ENCODE results near the gene PTMA. TPM values are rescaled to one million over a fixed set of nuclear protein-coding genes. Genes with fewer than 3 reads are reported as not detected.

PTMA gene
- total RNA-seq, 2 experiments from 2014 or later: 1,546 to 1,586 TPM

DNA sequence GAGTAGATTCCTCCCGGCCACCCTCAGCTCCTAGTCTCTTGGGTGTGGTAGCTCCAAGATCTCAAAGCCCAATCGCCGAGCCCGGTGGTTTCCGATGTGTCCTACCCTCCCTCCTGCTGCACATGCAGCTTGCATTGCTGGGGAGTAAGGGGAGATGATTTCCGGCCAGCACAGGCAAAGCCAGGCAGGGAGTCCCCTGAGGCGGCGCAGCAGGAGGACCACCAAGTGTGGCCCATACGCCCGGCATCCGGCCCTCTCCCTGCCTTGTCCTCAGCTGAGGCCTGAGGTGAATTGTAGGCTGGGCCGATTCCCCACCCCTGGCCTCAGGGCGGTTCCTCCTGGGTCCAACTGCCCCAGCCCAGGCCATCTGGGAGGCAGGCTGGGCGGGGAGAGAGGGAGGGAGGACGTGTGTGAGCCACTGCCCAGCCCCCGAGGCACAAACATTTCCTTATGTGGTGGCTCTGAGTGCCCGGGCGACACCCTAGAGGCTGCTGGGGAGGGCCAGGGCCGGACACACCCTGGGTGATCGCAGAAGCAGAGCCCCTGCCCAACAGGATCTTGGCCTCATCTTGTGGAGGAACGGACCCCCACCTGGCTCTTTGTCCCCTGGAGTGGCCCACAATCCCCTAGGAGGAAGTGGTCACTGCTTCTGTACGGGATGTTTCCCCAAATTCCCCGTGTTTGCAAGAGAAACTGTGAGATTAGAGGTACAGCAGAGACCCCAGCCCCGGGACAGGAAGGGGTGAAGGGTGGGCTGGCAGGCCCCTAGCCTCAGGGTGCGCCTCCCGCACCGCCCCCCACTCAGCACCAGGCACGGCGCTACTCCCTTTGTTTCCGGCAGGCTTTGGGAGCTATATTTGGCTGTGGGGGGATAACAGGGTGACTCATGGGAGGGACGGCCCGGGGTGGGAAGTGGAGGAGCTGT lies 41.9 kb upstream of the PTMA start:
- H3K4me1 Mint-ChIP-seq (ENCODE audit: low read depth): peaks cover 12% of the 10 kb centered on the region
- H3K27me3 ChIP-seq (ENCODE audit: control insufficient read depth in 1 of 2, insufficient read depth in 2 of 2, low read length in 2 of 2): no peaks in the 10 kb centered on the region
- no peaks in the 10 kb centered on the region for H3K9me3 Mint-ChIP-seq
- TF ChIP-seq, protein P1, sequence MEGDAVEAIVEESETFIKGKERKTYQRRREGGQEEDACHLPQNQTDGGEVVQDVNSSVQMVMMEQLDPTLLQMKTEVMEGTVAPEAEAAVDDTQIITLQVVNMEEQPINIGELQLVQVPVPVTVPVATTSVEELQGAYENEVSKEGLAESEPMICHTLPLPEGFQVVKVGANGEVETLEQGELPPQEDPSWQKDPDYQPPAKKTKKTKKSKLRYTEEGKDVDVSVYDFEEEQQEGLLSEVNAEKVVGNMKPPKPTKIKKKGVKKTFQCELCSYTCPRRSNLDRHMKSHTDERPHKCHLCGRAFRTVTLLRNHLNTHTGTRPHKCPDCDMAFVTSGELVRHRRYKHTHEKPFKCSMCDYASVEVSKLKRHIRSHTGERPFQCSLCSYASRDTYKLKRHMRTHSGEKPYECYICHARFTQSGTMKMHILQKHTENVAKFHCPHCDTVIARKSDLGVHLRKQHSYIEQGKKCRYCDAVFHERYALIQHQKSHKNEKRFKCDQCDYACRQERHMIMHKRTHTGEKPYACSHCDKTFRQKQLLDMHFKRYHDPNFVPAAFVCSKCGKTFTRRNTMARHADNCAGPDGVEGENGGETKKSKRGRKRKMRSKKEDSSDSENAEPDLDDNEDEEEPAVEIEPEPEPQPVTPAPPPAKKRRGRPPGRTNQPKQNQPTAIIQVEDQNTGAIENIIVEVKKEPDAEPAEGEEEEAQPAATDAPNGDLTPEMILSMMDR (IDR thresholded peaks at IDR 0.05): no peak
- ChIA-PET POLR2A (interaction anchor here (0.7 to 2.9 kb wide), 5 partner anchors 25 to 54 kb away, joined by 3 to 10 read pairs (median 3); partner anchors contain the start of gene PTMA), CTCF (interaction anchor here (1.7 kb wide), 1 partner anchor 20 kb away, joined by 4 read pairs; no protein-coding TSS in a partner anchor)
- peaks cover 30% of the 10 kb centered on the region for H3K4me1 ChIP-seq (ENCODE audit: insufficient read depth, low read length)
- peak in 3 of 14 experiments; percentile 23 to 66 (median 49) for DNase-seq
- no peak overlapping the region for H3K27ac ChIP-seq (ENCODE audit: low read depth in 1 of 2, low read length in 2 of 2)
- intact Hi-C loops (cut with DNase I, micrococcal nuclease): loop anchor here in 1 of 2 experiments (10.0 kb wide), 1 partner anchor 612 kb away; the partner anchor contains the start of gene PSMD1
- H3K36me3 ChIP-seq (ENCODE audit: insufficient read depth, low read length): no peaks in the 10 kb centered on the region
- no peak for ATAC-seq (ENCODE audit: poor library complexity)
- H3K9me3 ChIP-seq (ENCODE audit: control insufficient read depth in 1 of 2, insufficient read depth in 1 of 2, low read length in 2 of 2): peaks cover 0 to 15% of the 10 kb centered on the region in 2 experiments
- H3K27me3 Mint-ChIP-seq: no peaks in the 10 kb centered on the region
- H3K27ac Mint-ChIP-seq: no peak overlapping the region
- H3K36me3 Mint-ChIP-seq (ENCODE audit: low read depth): no peaks in the 10 kb centered on the region
- peak overlapping the region; percentile 14 for H3K4me3 ChIP-seq (ENCODE audit: low read length)
- H3K4me3 Mint-ChIP-seq: no peak overlapping the region

GRCh38 chr2:231667096-231667427 lies 41.3 kb upstream of the PTMA start:
- DNase-seq: no peak
- TF ChIP-seq, protein P1 (IDR thresholded peaks at IDR 0.05): no peak
- Histone ChIP-seq H3K36me3 (ENCODE audit: insufficient read depth, low read length) (no peaks in the 10 kb centered on the region), H3K27ac (ENCODE audit: low read depth in 1 of 2, low read length in 2 of 2) (no peak overlapping the region), H3K4me3 (ENCODE audit: low read length) (peak overlapping the region; percentile 14), H3K9me3 (ENCODE audit: control insufficient read depth in 1 of 2, insufficient read depth in 1 of 2, low read length in 2 of 2) (peaks cover 0 to 15% of the 10 kb centered on the region in 2 experiments), H3K27me3 (ENCODE audit: control insufficient read depth in 1 of 2, insufficient read depth in 2 of 2, low read length in 2 of 2) (no peaks in the 10 kb centered on the region), H3K4me1 (ENCODE audit: insufficient read depth, low read length) (peaks cover 27% of the 10 kb centered on the region)
- Mint-ChIP-seq H3K27ac (no peak overlapping the region), H3K36me3 (ENCODE audit: low read depth) (no peaks in the 10 kb centered on the region), H3K4me1 (ENCODE audit: low read depth) (peaks cover 6% of the 10 kb centered on the region), H3K4me3 (no peak overlapping the region), H3K27me3 (no peaks in the 10 kb centered on the region), H3K9me3 (no peaks in the 10 kb centered on the region)
- ChIA-PET CTCF (interaction anchor here (1.7 kb wide), 1 partner anchor 20 kb away, joined by 4 read pairs; no protein-coding TSS in a partner anchor), POLR2A (interaction anchor here (0.7 to 2.9 kb wide), 3 partner anchors 41 to 54 kb away, joined by 3 to 10 read pairs (median 3); partner anchors contain the start of gene PTMA)
- ATAC-seq (ENCODE audit: poor library complexity): no peak
- intact Hi-C loops (cut with DNase I, micrococcal nuclease): loop anchor here in 1 of 2 experiments (10.0 kb wide), 1 partner anchor 612 kb away; the partner anchor contains the start of gene PSMD1

DNA sequence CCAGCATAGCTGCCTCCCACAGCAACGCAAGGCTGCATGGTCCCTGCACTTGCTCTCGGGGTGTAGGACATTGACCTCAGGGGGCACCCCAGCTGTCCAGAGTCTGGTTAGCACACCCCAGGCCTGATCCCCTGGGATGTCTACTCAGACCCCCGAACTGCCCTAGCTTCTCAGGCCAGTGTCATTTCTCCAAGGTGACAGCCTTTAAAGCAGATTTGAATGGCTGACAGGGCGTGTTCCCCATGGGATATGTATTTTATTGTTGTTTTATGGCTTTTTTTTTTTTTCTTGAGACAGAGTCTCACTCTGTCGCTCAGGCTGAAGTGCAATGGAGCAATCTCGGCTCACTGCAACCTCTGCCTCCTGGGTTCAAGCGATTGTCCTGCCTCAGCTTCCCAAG lies 40.8 kb upstream of the PTMA start:
- no peak overlapping the region for H3K4me3 ChIP-seq (ENCODE audit: low read length)
- Mint-ChIP-seq H3K27ac (no peak overlapping the region), H3K27me3 (no peaks in the 10 kb centered on the region), H3K9me3 (no peaks in the 10 kb centered on the region), H3K4me1 (ENCODE audit: low read depth) (peaks cover 4% of the 10 kb centered on the region), H3K36me3 (ENCODE audit: low read depth) (no peaks in the 10 kb centered on the region), H3K4me3 (no peak overlapping the region)
- TF ChIP-seq, protein P1 (IDR thresholded peaks at IDR 0.05): no peak
- no peak for ATAC-seq (ENCODE audit: poor library complexity)
- CTCF ChIA-PET: interaction anchor here (1.7 kb wide), 1 partner anchor 19 kb away, joined by 4 read pairs; no protein-coding TSS in a partner anchor
- no peaks in the 10 kb centered on the region for H3K36me3 ChIP-seq (ENCODE audit: insufficient read depth, low read length)
- no peaks in the 10 kb centered on the region for H3K27me3 ChIP-seq (ENCODE audit: control insufficient read depth in 1 of 2, insufficient read depth in 2 of 2, low read length in 2 of 2)
- intact Hi-C loops (cut with DNase I, micrococcal nuclease): loop anchor here in 1 of 2 experiments (10.0 kb wide), 1 partner anchor 613 kb away; the partner anchor contains the start of gene PSMD1
- POLR2A ChIA-PET: interaction anchor here (0.7 to 2.9 kb wide), 3 partner anchors 41 to 55 kb away, joined by 3 to 10 read pairs (median 3); partner anchors contain the start of gene PTMA
- no peak overlapping the region for H3K27ac ChIP-seq (ENCODE audit: low read depth in 1 of 2, low read length in 2 of 2)
- peaks cover 0 to 13% of the 10 kb centered on the region in 2 experiments for H3K9me3 ChIP-seq (ENCODE audit: control insufficient read depth in 1 of 2, insufficient read depth in 1 of 2, low read length in 2 of 2)
- no peak for DNase-seq
- H3K4me1 ChIP-seq (ENCODE audit: insufficient read depth, low read length): peaks cover 25% of the 10 kb centered on the region

All from CD4-positive, alpha-beta T cell (primary cell).